Spinal cord (tissue), 10 donors: ENCODE results near the gene UFC1. TPM values are rescaled to one million over a fixed set of nuclear protein-coding genes. Genes with fewer than 3 reads are reported as not detected.
"Not testable (repeated sequence)": the region's sequence is repeated elsewhere in the genome, so short reads cannot be mapped to it uniquely, and the experiment has no call there.

Source experiments
- DNase-seq, 6 donors: peaks; one replicate each; pipeline versions ENCODE4 v3.0.0 to v3.0.0-alpha.2; 2013 to 2015; ENCODE audit warnings: low spot score in 6 of 6, low read depth in 4 of 6
- H3K27ac ChIP-seq: one replicate; pipeline ENCODE4 v1.5.1; 2013; ENCODE audit warnings: low read depth, low read length, control low read depth
- H3K27me3 ChIP-seq: one replicate; pipeline ENCODE4 v1.6.1; 2013; ENCODE audit warnings: low read length; ENCODE audit not compliant: control insufficient read depth, insufficient read depth
- H3K36me3 ChIP-seq: one replicate; pipeline ENCODE4 v1.6.1; 2013; ENCODE audit warnings: low read length; ENCODE audit not compliant: control insufficient read depth, insufficient read depth
- H3K4me1 ChIP-seq: one replicate; pipeline ENCODE4 v1.6.1; 2013; ENCODE audit warnings: low read length; ENCODE audit not compliant: control insufficient read depth, insufficient read depth
- H3K4me3 ChIP-seq: one replicate; pipeline ENCODE4 v1.5.1; 2013; ENCODE audit warnings: low read depth, low read length, control low read depth
- H3K9me3 ChIP-seq: one replicate; pipeline ENCODE4 v1.6.1; 2013; ENCODE audit warnings: low read length; ENCODE audit not compliant: control insufficient read depth, insufficient read depth
- WGBS: methylation state at CpG from one replicate; pipeline ENCODE4 v1.1.5; 2013; ENCODE audit warnings: missing lambda C conversion rate; ENCODE audit not compliant: insufficient coverage; 5-methylcytosine and 5-hydroxymethylcytosine counted together
- long read RNA-seq, 4 donors: transcript quantifications; one replicate each; lab custom pipeline, GENCODE V29; 2026
- polyA plus RNA-seq, 2 donors: library from polyadenylated mRNA; unstranded; fragments of 120-200 nt; gene quantifications; one replicate each; pipeline ENCODE4 v1.2.1, GENCODE V29; 2013; ENCODE audit not compliant: insufficient read length in 2 of 2
- total RNA-seq, 2 donors: library from RNA; depleted of rRNA in 1 of 2; stranded (reverse); fragments of 120-200 nt in 1 of 2; fragments of >200 nt in 1 of 2; gene quantifications; one replicate each; pipeline versions ENCODE4 v1.2.3 to v1.2.4, GENCODE V29; 2013 to 2014
- donor health status: healthy.

The UFC1 gene
- total RNA-seq, result 100 to 1,000 TPM in 1 of 2 donors, 10 to 100 TPM in 1; 86.9 to 117 TPM
- polyA plus RNA-seq, result 100 to 1,000 TPM; 165 TPM
- long read RNA-seq, donor 1, transcript UFC1-201 (6 exons, 1,114 nt), result major isoform, 73 of 226 reads
- long read RNA-seq, donor 1, partial matches to known transcripts, result 150 of 226 reads
- long read RNA-seq, donor 1, other reads (novel, unspliced or antisense), result 0 of 226 reads
- long read RNA-seq, donor 2, transcript UFC1-201 (6 exons, 1,114 nt), result major isoform, 33 of 80 reads
- long read RNA-seq, donor 2, partial matches to known transcripts, result 44 of 80 reads
- long read RNA-seq, donor 2, other reads (novel, unspliced or antisense), result 0 of 80 reads
- long read RNA-seq, donor 3, transcript UFC1-201 (6 exons, 1,114 nt), result major isoform, 51 of 121 reads
- long read RNA-seq, donor 3, transcript UFC1-206 (5 exons, 617 nt), result minor isoform, 5 of 121 reads
- long read RNA-seq, donor 3, partial matches to known transcripts, result 61 of 121 reads
- long read RNA-seq, donor 3, other reads (novel, unspliced or antisense), result 0 of 121 reads
- long read RNA-seq, donor 4, transcript UFC1-206 (5 exons, 617 nt), result minor isoform, 5 of 122 reads
- long read RNA-seq, donor 4, transcript UFC1-204 (4 exons, 888 nt), result minor isoform, 5 of 122 reads
- long read RNA-seq, donor 4, transcript UFC1-201 (6 exons, 1,114 nt), result major isoform, 99 of 122 reads
- long read RNA-seq, donor 4, partial matches to known transcripts, result 11 of 122 reads
- long read RNA-seq, donor 4, other reads (novel, unspliced or antisense), result 0 of 122 reads

GRCh38 chr1:161153682-161154337, at the start of gene UFC1:
Gene UFC1 (plus strand): TSS chr1:161153978. CDS start chr1:161153998, 20 bp downstream.
- WGBS, result under 1% methylated on average over 27 of the region's 33 CpGs
- H3K27ac ChIP-seq, result peak within 1 kb of the TSS; percentile 95
- no peaks in the 10 kb centered on the region for H3K27me3 ChIP-seq
- DNase-seq, result peak in 5 of 6 donors; percentile 70 to 97 (median 95)
- H3K9me3 ChIP-seq, result no peaks in the 10 kb centered on the region
- peaks cover 11% of the 10 kb centered on the region for H3K36me3 ChIP-seq
- peaks cover 17% of the 10 kb centered on the region for H3K4me1 ChIP-seq
- peak within 1 kb of the TSS; percentile 88 for H3K4me3 ChIP-seq

DNA sequence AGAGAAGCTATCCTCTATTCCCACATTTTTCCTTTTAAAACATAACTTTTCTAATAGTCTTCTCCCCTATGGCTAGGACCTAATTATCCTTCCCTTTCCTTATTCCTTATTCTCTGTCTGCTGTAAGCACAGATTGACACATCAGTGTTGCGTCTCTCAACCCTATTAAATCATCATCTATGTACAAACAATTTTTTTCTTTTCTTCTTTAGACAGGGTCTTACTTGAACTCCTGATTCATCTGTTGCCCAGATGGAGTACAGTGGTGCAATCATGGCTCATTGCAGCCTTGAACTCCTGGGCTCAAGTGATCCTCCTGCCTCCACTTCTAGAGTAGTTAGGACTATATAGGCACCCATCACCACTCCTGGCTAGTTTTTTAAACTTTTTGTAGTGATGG, 47.3 kb upstream of the UFC1 start:
- H3K27me3 ChIP-seq, result no peaks in the 10 kb centered on the region
- H3K36me3 ChIP-seq, result peaks cover 19% of the 10 kb centered on the region
- DNase-seq, result no peak
- no peak overlapping the region for H3K4me3 ChIP-seq
- no peaks in the 10 kb centered on the region for H3K4me1 ChIP-seq
- WGBS, result 90% methylated on average over 1 of the region's 1 CpG
- no peak overlapping the region for H3K27ac ChIP-seq
- H3K9me3 ChIP-seq, result no peaks in the 10 kb centered on the region

DNA sequence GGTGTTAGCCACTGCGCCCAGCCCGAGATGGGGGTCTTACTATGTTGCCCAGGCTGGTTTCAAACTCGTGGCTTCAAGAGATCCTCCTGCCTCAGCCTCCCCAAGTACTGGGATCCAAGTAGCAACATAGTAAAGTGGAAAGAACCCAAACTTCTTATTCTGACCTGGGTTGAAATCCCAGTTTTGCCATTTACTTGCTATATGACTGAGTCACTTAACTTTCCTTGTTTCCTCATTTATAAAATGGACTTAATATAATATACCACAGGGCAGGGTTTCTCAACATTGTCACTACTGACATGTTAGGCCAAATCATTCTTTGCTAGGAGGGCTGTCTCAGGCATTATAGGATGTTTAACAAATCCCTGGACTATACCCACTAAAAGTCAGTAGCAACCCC, 42.7 kb upstream of the UFC1 start:
- DNase-seq, result no peak
- H3K27me3 ChIP-seq, result no peaks in the 10 kb centered on the region
- 93% methylated on average over 2 of the region's 3 CpGs for WGBS
- no peak overlapping the region for H3K4me3 ChIP-seq
- H3K36me3 ChIP-seq, result peaks cover 7% of the 10 kb centered on the region
- no peak overlapping the region for H3K27ac ChIP-seq
- peaks cover 2% of the 10 kb centered on the region for H3K4me1 ChIP-seq
- no peaks in the 10 kb centered on the region for H3K9me3 ChIP-seq

DNA sequence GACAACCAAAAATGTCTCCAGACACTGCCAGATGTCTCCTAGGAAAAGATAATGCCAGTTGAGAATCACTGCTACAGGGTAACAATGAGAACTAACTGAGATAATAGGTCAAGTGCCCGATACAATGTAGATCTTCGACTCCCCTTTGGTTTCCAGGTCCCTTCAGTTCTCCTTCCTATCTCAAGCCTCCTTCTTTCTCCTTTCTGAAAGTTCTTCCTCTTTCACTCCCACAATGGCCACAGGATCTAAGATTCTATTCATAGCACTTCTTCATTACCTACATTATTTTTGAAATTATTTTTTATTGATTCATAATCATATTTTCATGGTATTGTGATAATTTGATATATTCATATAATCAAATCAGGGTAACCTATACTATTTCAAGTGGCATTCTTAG, 42.3 kb upstream of the UFC1 start:
- 94% methylated on average over 2 of the region's 2 CpGs for WGBS
- H3K9me3 ChIP-seq, result no peaks in the 10 kb centered on the region
- H3K36me3 ChIP-seq, result peaks cover 10% of the 10 kb centered on the region
- no peaks in the 10 kb centered on the region for H3K27me3 ChIP-seq
- H3K27ac ChIP-seq, result no peak overlapping the region
- no peak overlapping the region for H3K4me3 ChIP-seq
- peaks cover 6% of the 10 kb centered on the region for H3K4me1 ChIP-seq
- no peak for DNase-seq

GRCh38 chr1:161113915-161114314, 39.9 kb upstream of the UFC1 start:
- Histone ChIP-seq H3K4me1 (peaks cover 16% of the 10 kb centered on the region), H3K9me3 (no peaks in the 10 kb centered on the region), H3K27me3 (no peaks in the 10 kb centered on the region), H3K36me3 (peaks cover 10% of the 10 kb centered on the region), H3K27ac (no peak overlapping the region), H3K4me3 (no peak overlapping the region)
- WGBS, result 100% methylated on average over 1 of the region's 1 CpG
- no peak for DNase-seq

GRCh38 chr1:161114556-161114955, 39.2 kb upstream of the UFC1 start:
- Histone ChIP-seq H3K4me1 (peaks cover 23% of the 10 kb centered on the region), H3K4me3 (no peak overlapping the region), H3K27me3 (no peaks in the 10 kb centered on the region), H3K9me3 (no peaks in the 10 kb centered on the region), H3K36me3 (peaks cover 9% of the 10 kb centered on the region), H3K27ac (no peak overlapping the region)
- no CpG with 5 or more reads among the region's 2 CpGs for WGBS
- no peak for DNase-seq

- Histone ChIP-seq H3K27me3 (no peaks in the 10 kb centered on the region), H3K36me3 (peaks cover 6% of the 10 kb centered on the region), H3K4me1 (peaks cover 25% of the 10 kb centered on the region), H3K4me3 (no peak overlapping the region), H3K9me3 (no peaks in the 10 kb centered on the region), H3K27ac (no peak overlapping the region)
- DNase-seq, result no peak
- WGBS, result 96% methylated on average over 12 of the region's 12 CpGs
These were observed 38.6 kb upstream of the UFC1 start for GRCh38 chr1:161115132-161115711.

DNA sequence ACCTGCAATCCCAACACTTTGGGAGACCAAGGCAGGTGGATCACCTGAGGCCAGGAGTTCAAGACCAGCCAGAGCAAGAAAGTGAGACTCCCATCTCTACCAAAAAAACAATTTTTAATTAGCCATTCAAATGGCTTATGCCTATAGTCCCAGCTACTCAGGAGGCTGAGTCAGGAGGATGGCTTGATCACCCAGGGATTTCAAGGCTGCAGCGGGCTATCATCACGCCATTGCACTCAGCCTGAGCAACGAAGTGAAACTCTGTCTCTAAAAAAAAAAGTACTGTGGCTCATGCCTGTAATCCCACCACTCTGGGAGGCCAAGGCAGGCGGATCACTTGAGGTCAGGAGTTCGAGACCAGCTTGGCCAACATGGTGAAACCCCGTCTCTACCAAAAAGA, 37.8 kb upstream of the UFC1 start:
- not testable (repeated sequence) for H3K4me3 ChIP-seq, H3K27me3 ChIP-seq, DNase-seq, H3K9me3 ChIP-seq, H3K27ac ChIP-seq
- Histone ChIP-seq H3K36me3 (peaks cover 12% of the 10 kb centered on the region), H3K4me1 (peaks cover 25% of the 10 kb centered on the region)
- 86% methylated on average over 4 of the region's 6 CpGs for WGBS
